ENCODE data around the gene HMGB2.
A peak's percentile ranks its signal among the peaks of the same experiment; 100 is the strongest.

The HMGB2 gene

GRCh38 chr4:173318648-173319211 is 15.4 kb downstream of the HMGB2 start:
- peak; percentile 89 for ATAC-seq
- Mint-ChIP-seq H3K4me1 (no peaks in the 10 kb centered on the region), H3K36me3 (peaks cover 18% of the 10 kb centered on the region), H3K4me3 (no peak overlapping the region), H3K9me3 (no peaks in the 10 kb centered on the region), H3K27ac (no peak overlapping the region)
- DNase-seq (ENCODE audit: low spot score in 2 of 2): no peak

GRCh38 chr4:173318240-173318639 is 15.9 kb downstream of the HMGB2 start:
- ATAC-seq: no peak
- no peaks in the 10 kb centered on the region for H3K4me1 Mint-ChIP-seq
- H3K36me3 Mint-ChIP-seq: peaks cover 18% of the 10 kb centered on the region
- no peaks in the 10 kb centered on the region for H3K9me3 Mint-ChIP-seq
- no peak for DNase-seq (ENCODE audit: low spot score in 2 of 2)
- H3K4me3 Mint-ChIP-seq: no peak overlapping the region
- no peak overlapping the region for H3K27ac Mint-ChIP-seq

- DNase-seq (ENCODE audit: low spot score in 2 of 2) (no peak), ATAC-seq (peak; percentile 54)
- H3K36me3 Mint-ChIP-seq: peaks cover 15% of the 10 kb centered on the region
- H3K4me3 Mint-ChIP-seq: no peak overlapping the region
- no peak overlapping the region for H3K27ac Mint-ChIP-seq
- H3K9me3 Mint-ChIP-seq: no peaks in the 10 kb centered on the region
- H3K4me1 Mint-ChIP-seq: no peaks in the 10 kb centered on the region
Measured at GRCh38 chr4:173317004-173317403, 17.2 kb downstream of the HMGB2 start.

GRCh38 chr4:173316060-173316459 is 18.1 kb downstream of the HMGB2 start:
- Mint-ChIP-seq H3K4me3 (no peak overlapping the region), H3K36me3 (peaks cover 6% of the 10 kb centered on the region)
- no peak for DNase-seq (ENCODE audit: low spot score in 2 of 2)

GRCh38 chr4:173314715-173315114 is 19.4 kb downstream of the HMGB2 start:
- Mint-ChIP-seq H3K4me3 (no peak overlapping the region), H3K4me1 (no peaks in the 10 kb centered on the region), H3K9me3 (no peaks in the 10 kb centered on the region), H3K27ac (no peak overlapping the region), H3K36me3 (peaks cover 5% of the 10 kb centered on the region)
- DNase-seq (ENCODE audit: low spot score in 2 of 2) (no peak), ATAC-seq (no peak)

More at GRCh38 chr4:173316060-173316459, 18.1 kb downstream of the HMGB2 start:
- ATAC-seq: no peak
- Mint-ChIP-seq H3K9me3 (no peaks in the 10 kb centered on the region), H3K4me1 (no peaks in the 10 kb centered on the region), H3K27ac (no peak overlapping the region)

GRCh38 chr4:173311368-173311767 is 22.8 kb downstream of the HMGB2 start:
- ATAC-seq: no peak
- no peaks in the 10 kb centered on the region for H3K4me1 Mint-ChIP-seq
- H3K9me3 Mint-ChIP-seq: no peaks in the 10 kb centered on the region
- no peak for DNase-seq (ENCODE audit: low spot score in 2 of 2)
- no peaks in the 10 kb centered on the region for H3K36me3 Mint-ChIP-seq
- H3K4me3 Mint-ChIP-seq: no peak overlapping the region
- no peak overlapping the region for H3K27ac Mint-ChIP-seq

- Mint-ChIP-seq H3K36me3 (peaks cover 6% of the 10 kb centered on the region), H3K9me3 (no peaks in the 10 kb centered on the region), H3K4me3 (no peak overlapping the region), H3K4me1 (no peaks in the 10 kb centered on the region), H3K27ac (no peak overlapping the region)
- ATAC-seq: no peak
- DNase-seq (ENCODE audit: low spot score in 2 of 2): no peak
Measured at GRCh38 chr4:173307778-173308177, 26.4 kb downstream of the HMGB2 start.

GRCh38 chr4:173301518-173302201 is 32.5 kb downstream of the HMGB2 start:
- ATAC-seq (peak; percentile 68), DNase-seq (ENCODE audit: low spot score in 2 of 2) (no peak)
- H3K27ac Mint-ChIP-seq: no peak overlapping the region
- no peak overlapping the region for H3K4me3 Mint-ChIP-seq
- no peaks in the 10 kb centered on the region for H3K9me3 Mint-ChIP-seq
- no peaks in the 10 kb centered on the region for H3K4me1 Mint-ChIP-seq
- peaks cover 6% of the 10 kb centered on the region for H3K36me3 Mint-ChIP-seq

- Mint-ChIP-seq H3K4me1 (peaks cover 4% of the 10 kb centered on the region), H3K9me3 (no peaks in the 10 kb centered on the region), H3K4me3 (no peak overlapping the region), H3K27ac (no peak overlapping the region), H3K36me3 (no peaks in the 10 kb centered on the region)
- DNase-seq (ENCODE audit: low spot score in 2 of 2) (no peak), ATAC-seq (no peak)
Measured at GRCh38 chr4:173294444-173294843, 39.7 kb downstream of the HMGB2 start.

GRCh38 chr4:173293663-173294062 is 40.5 kb downstream of the HMGB2 start:
- no peaks in the 10 kb centered on the region for H3K9me3 Mint-ChIP-seq
- H3K27ac Mint-ChIP-seq: no peak overlapping the region
- no peaks in the 10 kb centered on the region for H3K36me3 Mint-ChIP-seq
- no peak overlapping the region for H3K4me3 Mint-ChIP-seq
- ATAC-seq (no peak), DNase-seq (ENCODE audit: low spot score in 2 of 2) (no peak)
- peaks cover 12% of the 10 kb centered on the region for H3K4me1 Mint-ChIP-seq

GRCh38 chr4:173291899-173292298 is 42.3 kb downstream of the HMGB2 start:
- ATAC-seq (no peak), DNase-seq (ENCODE audit: low spot score in 2 of 2) (no peak)
- Mint-ChIP-seq H3K4me3 (no peak overlapping the region), H3K4me1 (peaks cover 18% of the 10 kb centered on the region), H3K36me3 (no peaks in the 10 kb centered on the region), H3K27ac (no peak overlapping the region), H3K9me3 (no peaks in the 10 kb centered on the region)

GRCh38 chr4:173289353-173289727 is 44.8 kb downstream of the HMGB2 start:
- DNase-seq (ENCODE audit: low spot score in 2 of 2) (no peak), ATAC-seq (no peak)
- Mint-ChIP-seq H3K4me1 (peaks cover 18% of the 10 kb centered on the region), H3K36me3 (no peaks in the 10 kb centered on the region), H3K4me3 (peak overlapping the region; percentile 33), H3K27ac (peak overlapping the region; percentile 62), H3K9me3 (no peaks in the 10 kb centered on the region)

GRCh38 chr4:173288698-173289352 is 45.3 kb downstream of the HMGB2 start:
- no peaks in the 10 kb centered on the region for H3K9me3 Mint-ChIP-seq
- H3K4me3 Mint-ChIP-seq: peak overlapping the region; percentile 33
- peak overlapping the region; percentile 62 for H3K27ac Mint-ChIP-seq
- H3K4me1 Mint-ChIP-seq: peaks cover 18% of the 10 kb centered on the region
- DNase-seq (ENCODE audit: low spot score in 2 of 2) (no peak), ATAC-seq (peak; percentile 39)
- no peaks in the 10 kb centered on the region for H3K36me3 Mint-ChIP-seq

- Mint-ChIP-seq H3K27ac (peak overlapping the region; percentile 62), H3K36me3 (no peaks in the 10 kb centered on the region), H3K4me1 (peaks cover 18% of the 10 kb centered on the region), H3K4me3 (peak overlapping the region; percentile 33), H3K9me3 (no peaks in the 10 kb centered on the region)
- peak; percentile 66 to 84 for DNase-seq (ENCODE audit: low spot score in 2 of 2)
- ATAC-seq: peak; percentile 58
Measured at GRCh38 chr4:173288296-173288695, 45.9 kb downstream of the HMGB2 start.

- ATAC-seq (no peak), DNase-seq (ENCODE audit: low spot score in 2 of 2) (no peak)
- H3K36me3 Mint-ChIP-seq: no peaks in the 10 kb centered on the region
Measured at GRCh38 chr4:173287486-173287885, 46.7 kb downstream of the HMGB2 start.

GRCh38 chr4:173284463-173284862 is 49.7 kb downstream of the HMGB2 start:
- no peak overlapping the region for H3K27ac Mint-ChIP-seq
- H3K4me3 Mint-ChIP-seq: no peak overlapping the region
- no peak for DNase-seq (ENCODE audit: low spot score in 2 of 2)
- ATAC-seq: no peak
- no peaks in the 10 kb centered on the region for H3K36me3 Mint-ChIP-seq
- H3K4me1 Mint-ChIP-seq: peaks cover 22% of the 10 kb centered on the region
- no peaks in the 10 kb centered on the region for H3K9me3 Mint-ChIP-seq

More at GRCh38 chr4:173287486-173287885, 46.7 kb downstream of the HMGB2 start:
- Mint-ChIP-seq H3K9me3 (no peaks in the 10 kb centered on the region), H3K4me3 (no peak overlapping the region), H3K4me1 (peaks cover 18% of the 10 kb centered on the region), H3K27ac (no peak overlapping the region)

Measured in stimulated activated effector memory CD8-positive, alpha-beta T cell treated with anti-CD3 and anti-CD28 coated beads, Interleukin-12 subunit alpha, Interleukin-12 subunit beta, amount 100 ng/mL, for 72 hours (primary cell).